Stimulated activated CD8-positive, alpha-beta memory T cell treated with anti-CD3 and anti-CD28 coated beads, Interleukin-15, amount 100 ng/mL, for 1 hour (primary cell): ENCODE measurements around the gene NUDT7.

ENCODE experiments used
- DNase-seq: peaks from one replicate; pipeline ENCODE4 v3.0.0-alpha.2; 2020; ENCODE audit warnings: low read depth

Gene NUDT7

GRCh38 chr16:77780378-77780837, 58.1 kb downstream of the NUDT7 start:
- no peak for DNase-seq

GRCh38 chr16:77781091-77781490, 58.8 kb downstream of the NUDT7 start:
- no peak for DNase-seq

- DNase-seq, result no peak
These were observed 60.4 kb downstream of the NUDT7 start for GRCh38 chr16:77782694-77783093.

GRCh38 chr16:77784441-77785372, 62.4 kb downstream of the NUDT7 start:
- no peak for DNase-seq

GRCh38 chr16:77785373-77785764, 63.1 kb downstream of the NUDT7 start:
- no peak for DNase-seq

GRCh38 chr16:77786186-77786847, 64.0 kb downstream of the NUDT7 start:
- DNase-seq, result no peak

GRCh38 chr16:77787452-77787851, 65.1 kb downstream of the NUDT7 start:
- DNase-seq, result no peak

- no peak for DNase-seq
These were observed 66.1 kb downstream of the NUDT7 start, which contains the start of gene VAT1L for GRCh38 chr16:77788181-77789084. Gene VAT1L, plus strand, starts transcription at chr16:77788564. Its CDS starts 119 bp downstream, at chr16:77788683.

GRCh38 chr16:77789085-77790008, 67.0 kb downstream of the NUDT7 start:
- no peak for DNase-seq

- DNase-seq, result no peak
These were observed 67.7 kb downstream of the NUDT7 start for GRCh38 chr16:77790009-77790372.

GRCh38 chr16:77790912-77791311, 68.6 kb downstream of the NUDT7 start:
- no peak for DNase-seq
